Panc1 (cell line): ENCODE data around the gene ST6GALNAC6. TPM values are rescaled to one million over a fixed set of nuclear protein-coding genes. Genes with fewer than 3 reads are reported as not detected.

ENCODE experiments used
- ATAC-seq: fragments of 200-7000 bp; cut with Tn5 transposase; 2 replicates; pipeline ENCODE4 v1.9.1; 2020; ENCODE audit warnings: mild to moderate bottlenecking, moderate library complexity
- BruUV-seq: library from RNA; stranded (reverse); fragments of 400-500 nt; replicated peaks from 2 replicates; lab custom pipeline; 2021; lab: Mats Ljungman, UMichigan
- CTCF ChIA-PET: fragments of 300-600 bp; sonication (Branson Sonifier 250); formaldehyde crosslinking; loops from one replicate; lab custom pipeline; 2022; ENCODE audit warnings: antibody characterized with exemption; lab: Charles Lee
- POLR2A ChIA-PET: fragments of 300-600 bp; sonication (Branson Sonifier 250); formaldehyde crosslinking; loops from one replicate; lab custom pipeline; 2022; ENCODE audit warnings: antibody characterized with exemption; lab: Charles Lee
- DNase-seq: peaks from one replicate; pipeline ENCODE4 v3.0.0-alpha.2; 2010; ENCODE audit warnings: low read depth, low spot score
- H3K27ac ChIP-seq: 2 replicates; pipeline ENCODE4 v1.5.1; 2011; ENCODE audit warnings: mild to moderate bottlenecking, low read length, inconsistent platforms
- H3K27me3 ChIP-seq: fragments of 200-500 bp; sonication (Bioruptor generic); 2 replicates; pipeline ENCODE4 v1.6.0; 2014; ENCODE audit warnings: low read length, inconsistent platforms; ENCODE audit not compliant: control insufficient read depth, insufficient read depth
- H3K36me3 ChIP-seq: fragments of 200-500 bp; sonication (Bioruptor generic); 2 replicates; pipeline ENCODE4 v1.5.1; 2014; ENCODE audit warnings: inconsistent platforms, mild to moderate bottlenecking, low read length, moderate library complexity; ENCODE audit not compliant: control insufficient read depth, insufficient read depth
- H3K4me1 ChIP-seq: 2 replicates; pipeline ENCODE4 v1.5.1; 2011; ENCODE audit warnings: inconsistent platforms, mild to moderate bottlenecking, low read length, moderate library complexity; ENCODE audit not compliant: control insufficient read depth, insufficient read depth
- H3K4me3 ChIP-seq, 2 experiments: 2 replicates each; pipeline ENCODE4 v1.5.1; 2011 to 2012; ENCODE audit warnings: low read depth in 2 of 2, low read length in 2 of 2, mild to moderate bottlenecking in 2 of 2, inconsistent platforms in 1 of 2, moderate library complexity in 1 of 2
- H3K9me3 ChIP-seq: fragments of 200-500 bp; sonication (Bioruptor generic); 2 replicates; pipeline ENCODE4 v1.5.1; 2014; ENCODE audit warnings: low read depth, mild to moderate bottlenecking, inconsistent platforms, low read length, moderate library complexity; ENCODE audit not compliant: control insufficient read depth, insufficient read depth
- POLR2AphosphoS5 ChIP-seq: IDR thresholded peaks from 2 replicates; pipeline ENCODE4 v1.6.1; 2012; ENCODE audit warnings: mild to moderate bottlenecking, low read depth, low read length, moderate library complexity
- SIN3A ChIP-seq: IDR thresholded peaks from 2 replicates; pipeline ENCODE4 v1.6.1; 2012; ENCODE audit warnings: low read depth, mild to moderate bottlenecking, low read length, moderate library complexity, borderline replicate concordance; ENCODE audit not compliant: insufficient read depth
- TCF7L2 ChIP-seq: IDR thresholded peaks from 2 replicates; pipeline ENCODE4 v1.6.1; 2011; ENCODE audit warnings: mild to moderate bottlenecking, low read depth, low read length, inconsistent platforms
- in situ Hi-C: cut with HindIII; loops from 2 replicates; pipeline ENCODE4 v1.10.0; 2016; ENCODE audit warnings: low sequenced_read_pairs, low pct_unique_long_range_greater_than_20kb
- intact Hi-C: fragments of 100-400 bp; cut with micrococcal nuclease; formaldehyde crosslinking; loops from one replicate; pipeline ENCODE4 v1.10.0; 2022; ENCODE audit not compliant: unreplicated experiment
- total RNA-seq: library from RNA; stranded (reverse); gene quantifications from one replicate; pipeline ENCODE4 v1.2.1, GENCODE V29; 2021; ENCODE audit not compliant: unreplicated experiment
- TF ChIP-seq, protein P1 (sequence below): fragments of 450-650 bp; IDR thresholded peaks from 2 replicates; pipeline ENCODE4 v1.5.1; 2017; ENCODE audit warnings: mild to moderate bottlenecking
- TF ChIP-seq, protein P2 (sequence below), 2 experiments: IDR thresholded peaks; 2 replicates each; pipeline ENCODE4 v1.6.1; 2011 to 2012; ENCODE audit warnings: low read depth in 2 of 2, control low read depth in 1 of 2, low read length in 1 of 2, mild to moderate bottlenecking in 1 of 2, moderate library complexity in 1 of 2; ENCODE audit not compliant: insufficient read depth in 1 of 2

Gene ST6GALNAC6
- total RNA-seq, 1 experiment from 2014 or later: 50.2 TPM

DNA sequence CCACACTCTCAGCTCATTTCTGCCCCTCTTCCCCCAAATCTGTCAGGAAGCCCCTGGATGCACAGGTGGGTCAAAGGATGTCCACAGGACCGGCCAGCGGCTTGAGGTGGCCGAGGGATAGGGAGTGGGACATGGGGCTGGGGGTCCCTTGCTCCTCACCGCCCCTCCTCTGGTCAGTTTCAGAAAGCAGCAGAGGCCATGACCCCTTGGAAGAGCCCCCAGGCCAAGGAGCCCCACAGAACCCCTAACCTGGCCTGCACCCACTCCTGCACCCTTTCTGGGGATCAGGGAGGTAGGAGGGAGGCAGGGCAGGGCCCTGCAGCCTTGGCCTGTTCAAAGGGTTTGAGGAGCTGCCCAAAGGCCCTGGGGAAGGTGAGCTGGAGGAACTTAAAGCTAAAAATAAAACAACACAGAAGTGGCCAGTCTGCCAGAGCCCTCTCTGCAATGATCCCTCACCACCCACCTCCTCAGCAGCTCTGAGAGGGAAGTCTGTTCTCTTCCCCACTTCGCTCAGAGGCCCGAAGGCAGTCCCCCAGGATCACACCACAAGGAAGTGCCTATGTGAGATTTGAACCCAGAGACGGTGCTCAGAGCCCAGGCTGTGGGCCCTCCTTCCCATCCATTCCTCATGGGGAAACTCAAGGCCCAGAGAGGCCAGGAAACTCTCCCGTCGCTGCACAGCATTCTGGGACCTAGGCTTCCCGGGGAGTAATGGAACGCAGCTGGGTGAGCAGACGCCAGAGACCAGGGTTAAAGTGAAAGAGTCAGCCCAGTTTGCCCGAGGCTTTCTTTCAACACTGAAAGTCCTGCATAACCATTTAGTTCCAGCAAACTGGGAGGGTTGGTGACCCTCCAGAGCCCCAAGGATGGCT, 45.9 kb downstream of the ST6GALNAC6 start:
- Histone ChIP-seq H3K27me3 (no peaks in the 10 kb centered on the region), H3K4me3 (peak overlapping the region; percentile 45 to 56), H3K27ac (peak overlapping the region; percentile 68), H3K4me1 (peaks cover 5% of the 10 kb centered on the region; the same call in 1 of the 2 replicates), H3K9me3 (0 out of 2 replicates have a peak, but pooled peaks cover 6% of the 10 kb centered on the region), H3K36me3 (no peaks in the 10 kb centered on the region)
- ATAC-seq: peak; percentile 49
- BruUV-seq: no TSS peak
- CTCF ChIA-PET: no interaction called here
- TF ChIP-seq, protein P1, sequence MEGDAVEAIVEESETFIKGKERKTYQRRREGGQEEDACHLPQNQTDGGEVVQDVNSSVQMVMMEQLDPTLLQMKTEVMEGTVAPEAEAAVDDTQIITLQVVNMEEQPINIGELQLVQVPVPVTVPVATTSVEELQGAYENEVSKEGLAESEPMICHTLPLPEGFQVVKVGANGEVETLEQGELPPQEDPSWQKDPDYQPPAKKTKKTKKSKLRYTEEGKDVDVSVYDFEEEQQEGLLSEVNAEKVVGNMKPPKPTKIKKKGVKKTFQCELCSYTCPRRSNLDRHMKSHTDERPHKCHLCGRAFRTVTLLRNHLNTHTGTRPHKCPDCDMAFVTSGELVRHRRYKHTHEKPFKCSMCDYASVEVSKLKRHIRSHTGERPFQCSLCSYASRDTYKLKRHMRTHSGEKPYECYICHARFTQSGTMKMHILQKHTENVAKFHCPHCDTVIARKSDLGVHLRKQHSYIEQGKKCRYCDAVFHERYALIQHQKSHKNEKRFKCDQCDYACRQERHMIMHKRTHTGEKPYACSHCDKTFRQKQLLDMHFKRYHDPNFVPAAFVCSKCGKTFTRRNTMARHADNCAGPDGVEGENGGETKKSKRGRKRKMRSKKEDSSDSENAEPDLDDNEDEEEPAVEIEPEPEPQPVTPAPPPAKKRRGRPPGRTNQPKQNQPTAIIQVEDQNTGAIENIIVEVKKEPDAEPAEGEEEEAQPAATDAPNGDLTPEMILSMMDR: no peak
- TF ChIP-seq, protein P2, sequence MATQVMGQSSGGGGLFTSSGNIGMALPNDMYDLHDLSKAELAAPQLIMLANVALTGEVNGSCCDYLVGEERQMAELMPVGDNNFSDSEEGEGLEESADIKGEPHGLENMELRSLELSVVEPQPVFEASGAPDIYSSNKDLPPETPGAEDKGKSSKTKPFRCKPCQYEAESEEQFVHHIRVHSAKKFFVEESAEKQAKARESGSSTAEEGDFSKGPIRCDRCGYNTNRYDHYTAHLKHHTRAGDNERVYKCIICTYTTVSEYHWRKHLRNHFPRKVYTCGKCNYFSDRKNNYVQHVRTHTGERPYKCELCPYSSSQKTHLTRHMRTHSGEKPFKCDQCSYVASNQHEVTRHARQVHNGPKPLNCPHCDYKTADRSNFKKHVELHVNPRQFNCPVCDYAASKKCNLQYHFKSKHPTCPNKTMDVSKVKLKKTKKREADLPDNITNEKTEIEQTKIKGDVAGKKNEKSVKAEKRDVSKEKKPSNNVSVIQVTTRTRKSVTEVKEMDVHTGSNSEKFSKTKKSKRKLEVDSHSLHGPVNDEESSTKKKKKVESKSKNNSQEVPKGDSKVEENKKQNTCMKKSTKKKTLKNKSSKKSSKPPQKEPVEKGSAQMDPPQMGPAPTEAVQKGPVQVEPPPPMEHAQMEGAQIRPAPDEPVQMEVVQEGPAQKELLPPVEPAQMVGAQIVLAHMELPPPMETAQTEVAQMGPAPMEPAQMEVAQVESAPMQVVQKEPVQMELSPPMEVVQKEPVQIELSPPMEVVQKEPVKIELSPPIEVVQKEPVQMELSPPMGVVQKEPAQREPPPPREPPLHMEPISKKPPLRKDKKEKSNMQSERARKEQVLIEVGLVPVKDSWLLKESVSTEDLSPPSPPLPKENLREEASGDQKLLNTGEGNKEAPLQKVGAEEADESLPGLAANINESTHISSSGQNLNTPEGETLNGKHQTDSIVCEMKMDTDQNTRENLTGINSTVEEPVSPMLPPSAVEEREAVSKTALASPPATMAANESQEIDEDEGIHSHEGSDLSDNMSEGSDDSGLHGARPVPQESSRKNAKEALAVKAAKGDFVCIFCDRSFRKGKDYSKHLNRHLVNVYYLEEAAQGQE (IDR thresholded peaks at IDR 0.05; ENCODE audit: insufficient read depth in 1 of 2, low read depth in 2 of 2, low read length in 1 of 2): no peak
- TF ChIP-seq SIN3A (no peak), POLR2AphosphoS5 (no peak), TCF7L2 (no peak)
- in situ Hi-C loops (no loop called here), intact Hi-C loops (no loop called here)
- POLR2A ChIA-PET: no interaction called here
- no peak for DNase-seq

GRCh38 chr9:127852829-127853228, 46.6 kb downstream of the ST6GALNAC6 start:
- TF ChIP-seq TCF7L2 (no peak), SIN3A (no peak), POLR2AphosphoS5 (no peak)
- TF ChIP-seq, protein P2 (IDR thresholded peaks at IDR 0.05; ENCODE audit: insufficient read depth in 1 of 2, low read depth in 2 of 2, low read length in 1 of 2): no peak
- TF ChIP-seq, protein P1: no peak
- intact Hi-C loops (no loop called here), in situ Hi-C loops (no loop called here)
- 0 out of 2 replicates have a peak, but pooled peaks cover 6% of the 10 kb centered on the region for H3K9me3 ChIP-seq
- H3K4me3 ChIP-seq: no peak overlapping the region
- no peak overlapping the region for H3K27ac ChIP-seq
- DNase-seq (no peak), ATAC-seq (no peak)
- no peaks in the 10 kb centered on the region for H3K27me3 ChIP-seq
- no peaks in the 10 kb centered on the region for H3K36me3 ChIP-seq
- ChIA-PET CTCF (no interaction called here), POLR2A (no interaction called here)
- H3K4me1 ChIP-seq: peaks cover 5% of the 10 kb centered on the region; the same call in 1 of the 2 replicates
- BruUV-seq: no TSS peak
